ENCODE results near the gene LAPTM5.
"Not testable (repeated sequence)": the region's sequence is repeated elsewhere in the genome, so short reads cannot be mapped to it uniquely, and the experiment has no call there.

Gene LAPTM5

DNA sequence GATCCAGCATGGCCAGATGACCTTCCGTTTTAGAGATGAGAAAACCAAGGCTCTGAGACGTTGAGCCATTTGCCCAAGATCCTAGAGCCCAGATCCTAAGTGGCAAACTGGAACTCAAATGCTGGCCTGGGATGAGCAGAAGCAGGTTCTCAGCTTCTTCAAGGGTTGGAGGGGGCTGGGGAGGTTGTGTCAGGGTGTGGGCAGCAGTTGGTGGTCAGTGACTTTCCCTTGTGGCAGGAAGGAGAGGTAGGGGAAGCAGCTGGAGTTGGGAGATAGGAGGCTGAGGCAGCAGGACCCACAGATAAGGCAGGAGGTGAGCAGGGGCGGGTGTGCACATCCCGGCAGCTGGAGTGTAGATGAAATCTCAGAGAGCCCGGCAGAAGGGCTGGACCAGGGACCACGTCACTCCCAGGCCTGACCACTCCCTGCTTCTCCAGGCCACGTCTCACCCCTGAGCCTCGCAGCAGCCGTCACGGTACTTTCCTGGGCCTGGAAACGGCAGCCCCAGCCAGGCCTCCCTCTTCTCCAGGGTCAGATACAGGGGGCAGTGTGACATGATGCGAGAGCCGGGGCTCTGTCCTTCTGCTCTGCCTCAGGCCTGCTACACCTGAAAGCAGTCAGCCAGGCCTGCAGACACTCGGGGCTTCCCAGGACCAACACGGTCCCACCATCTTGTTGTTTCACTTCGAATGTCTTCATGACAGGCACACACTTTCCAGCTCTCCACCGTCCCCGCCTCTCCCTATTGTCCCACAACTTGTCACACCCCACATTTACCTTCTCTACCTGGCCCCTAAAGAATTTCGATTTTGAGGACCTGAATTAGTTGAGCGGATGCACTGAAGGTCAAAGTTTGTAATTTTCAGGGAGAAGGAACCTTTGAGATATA lies 11.5 kb upstream of the LAPTM5 start:
- DNase-seq, result no peak

DNA sequence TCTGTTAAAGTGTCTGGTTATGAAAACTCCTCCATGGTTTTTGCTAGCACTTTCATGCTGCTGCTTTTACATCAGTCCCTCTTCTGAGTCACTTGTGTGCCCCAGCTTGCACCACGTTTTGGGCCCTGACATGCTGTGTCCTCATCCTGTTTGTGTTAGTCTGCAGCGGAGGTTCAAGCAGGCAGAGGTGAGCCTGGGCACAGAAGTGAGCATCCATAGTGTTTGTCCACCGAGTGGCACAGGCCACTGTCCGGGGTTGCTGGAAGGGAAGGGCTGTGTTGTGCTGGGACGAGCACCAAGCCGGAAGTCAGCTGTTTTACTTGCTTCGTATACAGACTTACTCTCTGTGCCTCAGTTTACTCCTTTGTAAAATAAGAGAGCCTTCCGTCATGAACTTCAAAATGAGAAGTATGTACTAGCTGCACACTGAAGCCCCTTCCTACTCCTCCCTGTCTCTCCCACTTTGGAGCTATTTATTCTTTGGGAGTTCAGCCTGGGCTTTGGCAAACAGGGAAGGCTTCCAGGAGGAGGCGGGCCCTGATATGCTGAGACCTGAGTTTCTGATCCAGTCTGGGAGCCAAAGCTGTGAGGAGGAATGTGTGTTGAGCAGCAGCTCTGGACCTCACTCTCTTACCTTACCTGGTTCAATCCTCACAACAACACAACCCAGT lies 10.7 kb upstream of the LAPTM5 start:
- no peak for DNase-seq

DNA sequence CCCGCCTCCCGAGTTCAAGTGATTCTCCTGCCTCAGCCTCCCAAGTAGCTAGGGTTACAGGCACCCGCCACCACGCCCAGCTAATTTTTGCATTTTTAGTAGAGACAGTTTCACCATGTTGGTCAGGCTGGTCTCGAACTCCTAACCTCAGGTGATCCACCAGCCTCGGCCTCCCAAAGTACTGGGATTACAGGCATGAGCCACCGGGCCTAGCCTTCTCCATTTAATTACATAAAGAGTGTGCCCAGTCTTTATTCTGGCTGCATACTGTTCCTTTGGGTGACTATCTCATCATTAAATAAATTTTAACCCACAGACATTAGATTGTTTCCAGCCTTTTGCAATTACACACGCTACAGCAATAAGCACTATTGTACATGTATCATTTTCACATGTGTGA lies 9.4 kb upstream of the LAPTM5 start:
- DNase-seq, result not testable (repeated sequence)

DNA sequence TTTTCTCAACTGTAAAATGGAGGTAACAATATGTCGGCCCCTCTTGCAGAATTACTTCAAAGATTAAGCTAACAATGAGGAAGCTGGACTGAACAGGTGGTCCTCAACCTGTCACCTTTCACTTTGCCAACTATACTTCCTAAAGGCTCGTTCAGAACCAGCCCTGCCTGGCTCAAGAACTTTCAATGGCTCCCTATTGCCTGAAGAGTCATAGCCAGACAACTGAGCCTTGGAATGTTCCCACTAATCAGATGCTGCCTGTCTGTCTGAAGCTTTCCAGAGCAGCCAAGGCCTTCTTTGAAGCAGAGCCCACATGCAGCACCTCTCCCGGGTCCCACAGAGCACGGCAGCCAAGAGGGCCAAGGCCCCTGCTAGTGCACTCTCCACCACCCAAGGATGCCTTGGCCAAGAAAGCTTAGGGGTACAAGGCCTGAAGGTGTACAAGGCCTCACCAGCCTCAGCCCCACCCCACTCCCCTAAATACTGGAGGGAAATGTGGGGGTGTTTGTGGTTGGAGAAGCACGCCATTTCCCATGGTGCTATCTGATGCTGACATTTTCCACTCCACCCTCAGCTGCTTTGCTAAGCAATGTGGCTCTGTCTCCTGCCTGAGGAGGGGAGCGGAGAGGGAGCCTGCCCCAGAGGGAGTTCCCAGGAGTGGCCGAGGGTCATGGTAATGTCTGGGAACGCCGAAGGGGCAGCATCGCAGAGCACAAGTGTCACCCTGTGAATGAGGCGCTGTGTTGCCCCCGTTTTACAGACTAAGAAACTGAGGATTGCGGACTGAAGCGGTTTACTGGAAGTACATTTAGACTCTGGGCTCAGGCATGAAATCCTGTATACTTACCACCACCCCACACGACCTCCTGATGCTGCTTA lies 8.2 kb upstream of the LAPTM5 start:
- no peak for DNase-seq

DNA sequence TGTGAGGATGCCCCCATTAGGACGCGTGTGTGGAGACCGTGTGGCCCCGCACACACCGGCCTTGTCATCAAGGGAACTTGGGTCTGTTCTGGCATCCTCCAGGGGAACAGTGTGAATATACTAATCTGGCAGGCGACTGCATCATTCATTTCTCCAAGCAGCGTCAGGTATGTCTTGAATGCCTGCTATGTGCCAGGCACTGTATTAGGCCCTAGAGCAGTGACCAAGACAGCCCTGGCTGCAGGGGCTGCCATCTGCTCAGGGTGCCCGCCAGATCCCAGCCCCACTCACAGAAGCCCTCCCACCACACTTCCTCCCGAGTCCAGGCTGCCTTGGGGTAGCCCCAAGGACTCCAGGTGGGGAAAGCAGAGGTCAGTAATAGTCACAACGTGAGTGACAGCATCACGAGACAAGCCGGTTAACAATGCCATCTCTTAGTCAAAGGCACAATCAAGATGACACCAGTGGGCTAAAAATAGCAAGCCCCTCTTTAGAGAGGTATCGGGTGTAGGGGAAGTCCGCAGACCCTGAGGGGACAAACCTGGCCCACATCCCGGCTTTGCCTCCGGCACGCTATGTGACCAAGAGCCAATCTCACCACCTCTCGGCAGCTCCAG lies 7.5 kb upstream of the LAPTM5 start:
- no peak for DNase-seq

DNA sequence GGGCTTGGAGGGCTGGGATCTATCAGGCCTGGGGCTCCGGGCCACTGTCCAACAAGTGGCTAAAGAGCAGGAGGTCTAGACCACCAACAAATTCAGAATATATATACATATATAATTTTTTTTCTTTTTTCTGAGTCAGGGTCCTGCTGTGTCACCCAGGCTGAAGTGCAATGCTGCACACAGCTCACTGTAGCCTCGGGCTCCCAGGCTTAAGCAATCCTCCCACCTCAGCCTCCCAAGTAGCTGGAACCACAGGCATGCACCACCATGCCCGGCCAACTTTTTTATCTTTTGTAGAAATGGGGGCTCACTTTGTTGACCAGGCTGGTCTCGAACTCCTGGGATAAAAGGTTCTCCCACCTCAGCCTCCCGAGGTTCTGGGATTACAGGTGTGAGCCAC lies 6.8 kb upstream of the LAPTM5 start:
- no peak for DNase-seq

DNA sequence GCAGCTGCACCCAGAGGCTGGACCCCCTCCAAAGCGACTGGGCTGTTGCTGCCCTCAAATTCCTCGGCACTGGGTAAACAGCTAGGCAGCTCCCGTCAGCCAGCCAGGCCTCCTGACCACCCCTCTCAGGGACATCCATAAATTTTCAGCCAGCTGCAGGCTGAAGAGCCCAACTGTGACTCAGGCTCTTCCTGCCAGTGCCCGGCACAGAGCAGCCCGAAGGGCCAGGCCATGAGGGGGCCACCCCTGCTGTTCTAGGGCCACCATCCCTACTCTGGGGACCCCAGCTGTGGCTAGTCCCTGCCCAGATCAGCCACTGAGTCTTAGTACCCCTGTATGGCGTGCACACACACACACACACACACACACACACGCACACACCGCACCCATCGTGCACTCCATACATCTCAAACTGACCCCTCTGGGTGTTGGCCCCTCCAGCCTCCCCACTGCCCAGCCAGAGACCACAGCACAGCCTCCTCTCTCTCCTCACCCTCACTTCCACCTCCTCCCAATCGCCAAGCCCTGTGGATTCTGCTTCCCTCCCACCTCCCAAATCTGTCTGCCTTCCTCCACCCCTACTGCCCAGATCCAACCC lies 6.2 kb upstream of the LAPTM5 start:
- DNase-seq, result no peak

DNA sequence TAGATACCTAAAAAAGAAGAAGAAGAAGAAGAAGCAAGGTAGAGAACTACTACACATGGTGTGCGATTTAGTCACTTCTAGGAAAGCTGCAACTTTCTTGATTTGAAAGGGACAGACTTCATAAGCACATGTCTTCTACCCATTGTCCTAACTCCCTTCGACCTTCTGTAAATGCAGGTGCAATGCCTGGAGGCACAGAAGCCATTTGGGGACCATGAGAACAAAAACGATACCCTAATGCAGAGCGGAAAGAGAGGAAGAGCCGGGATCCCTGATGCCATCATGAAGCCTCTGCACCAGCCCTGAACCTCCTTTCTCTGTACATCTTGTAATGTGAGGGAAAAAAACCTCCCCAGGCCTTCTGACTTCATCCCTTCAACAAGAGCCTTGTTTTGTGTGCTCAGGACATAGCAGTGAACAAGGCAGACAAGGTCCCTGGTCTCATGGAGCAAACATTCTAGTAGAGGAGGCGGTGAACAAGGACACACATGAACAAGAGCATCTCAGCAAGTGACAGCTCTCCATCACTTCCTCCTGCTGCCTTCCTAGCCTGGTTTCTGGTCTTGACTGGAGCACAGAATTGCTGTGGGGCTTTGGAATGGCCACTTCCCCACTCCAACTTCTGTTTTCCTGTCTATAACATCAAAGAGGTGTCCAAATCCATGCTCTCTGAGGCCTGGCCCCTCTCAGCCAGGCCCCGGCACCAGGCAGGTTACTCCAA lies 5.5 kb upstream of the LAPTM5 start:
- no peak for DNase-seq

DNA sequence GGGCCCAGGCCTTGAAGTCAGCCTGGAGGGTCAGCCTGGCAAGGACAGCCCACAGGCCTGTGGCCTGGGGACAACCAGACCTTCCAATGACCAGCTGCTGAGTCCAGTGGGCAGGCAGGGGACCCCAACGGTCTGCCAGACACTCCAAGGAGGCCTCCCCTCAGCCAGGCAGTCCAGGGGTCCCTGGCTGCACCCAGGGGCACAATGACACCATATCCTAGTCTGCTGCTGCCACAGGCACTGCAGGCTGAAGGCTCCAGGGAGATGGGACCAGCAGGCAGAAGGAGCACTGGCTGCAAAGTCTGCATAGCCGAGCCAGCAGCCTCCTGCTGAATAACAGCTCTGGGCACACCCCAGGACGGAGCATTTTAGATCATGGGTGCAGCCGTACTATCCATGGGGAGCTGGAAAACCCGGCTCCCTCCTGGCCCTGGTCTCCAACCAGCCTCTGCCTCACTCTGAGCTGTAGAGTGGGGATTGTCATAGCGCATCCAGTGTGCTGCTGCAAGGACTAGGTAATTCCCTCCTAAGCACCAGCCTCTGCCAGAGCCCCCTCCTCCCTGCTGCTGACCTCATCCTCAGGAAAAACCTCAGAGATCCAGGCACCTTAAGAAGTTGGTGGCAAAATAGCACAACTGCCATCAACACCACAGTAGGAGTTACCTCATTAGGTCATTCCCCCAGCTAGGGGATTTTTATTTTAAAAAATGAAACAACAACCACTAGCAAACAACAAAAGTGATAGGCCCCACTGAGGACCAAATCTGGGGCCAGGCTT lies 4.8 kb upstream of the LAPTM5 start:
- DNase-seq, result no peak

DNA sequence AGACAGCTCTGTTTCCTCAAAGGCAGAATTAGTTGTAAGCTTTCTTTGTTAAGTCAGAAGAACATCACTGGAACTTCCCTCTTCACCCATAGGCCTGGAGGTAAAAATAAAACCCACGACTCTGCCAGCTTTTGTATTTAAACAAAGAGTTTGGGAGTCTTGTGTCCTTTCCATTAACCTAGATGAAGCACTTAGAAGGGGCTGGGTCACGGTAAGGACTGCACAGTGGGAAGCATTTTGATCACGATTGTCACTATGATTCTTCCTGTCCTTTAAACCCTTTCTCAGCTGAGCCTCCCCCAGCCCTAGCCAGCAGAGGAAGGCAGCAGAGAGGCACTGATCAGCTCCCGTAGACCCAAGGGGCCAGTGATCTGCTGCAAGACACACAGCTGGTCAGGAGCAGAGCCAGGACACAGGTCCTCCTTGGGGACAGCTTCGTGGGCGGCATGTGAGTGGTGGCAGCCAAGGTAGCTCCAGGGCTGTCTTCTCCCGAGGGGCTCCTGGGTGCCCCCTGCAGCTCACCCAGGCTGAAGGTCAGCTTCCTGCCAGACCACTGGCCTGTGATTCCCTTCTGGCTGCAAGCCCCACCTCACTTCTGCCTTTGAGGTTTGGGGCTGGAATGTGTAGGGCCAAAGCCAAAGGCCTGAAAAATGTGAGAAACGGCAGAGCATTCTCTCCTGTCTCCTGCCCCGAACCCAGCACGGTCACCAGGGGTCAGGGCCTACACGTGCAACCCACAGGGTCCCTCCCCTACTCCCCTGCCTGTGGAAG lies 4.0 kb upstream of the LAPTM5 start:
- DNase-seq, result no peak

DNA sequence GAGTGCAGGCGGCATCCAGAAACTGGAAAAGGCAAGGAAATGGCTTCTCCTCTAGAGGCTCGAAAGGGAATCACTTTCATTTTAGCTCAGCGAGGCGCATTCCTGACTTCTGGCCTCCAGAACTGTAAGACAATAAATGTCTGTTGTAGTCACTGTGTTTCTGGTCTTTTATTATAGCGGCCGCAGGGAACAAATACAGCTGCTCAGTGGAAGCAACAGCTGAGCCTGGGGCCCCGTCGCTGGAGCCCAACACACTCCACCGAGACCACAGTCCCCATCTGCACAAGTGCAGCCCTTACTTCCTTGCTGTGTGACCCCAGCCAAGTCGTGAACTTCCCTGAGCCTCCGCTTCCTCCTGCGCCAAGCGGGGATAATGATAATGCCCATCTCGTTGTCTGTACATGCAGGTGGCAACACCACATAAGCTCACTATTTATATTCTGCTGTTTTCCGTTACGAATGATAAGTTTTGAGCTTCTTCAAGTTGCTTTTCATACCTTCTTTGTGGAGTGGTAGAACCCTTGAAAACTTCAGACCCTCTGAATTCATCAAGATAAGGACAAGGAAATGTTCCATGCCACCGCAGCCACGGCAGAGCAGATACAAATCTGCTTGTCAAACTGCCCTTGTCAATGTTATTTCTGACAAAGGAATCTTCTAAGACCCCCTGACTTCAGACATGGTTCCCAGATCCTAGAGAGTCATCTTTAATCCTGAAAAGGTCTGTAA lies 3.2 kb upstream of the LAPTM5 start:
- DNase-seq, result no peak

DNA sequence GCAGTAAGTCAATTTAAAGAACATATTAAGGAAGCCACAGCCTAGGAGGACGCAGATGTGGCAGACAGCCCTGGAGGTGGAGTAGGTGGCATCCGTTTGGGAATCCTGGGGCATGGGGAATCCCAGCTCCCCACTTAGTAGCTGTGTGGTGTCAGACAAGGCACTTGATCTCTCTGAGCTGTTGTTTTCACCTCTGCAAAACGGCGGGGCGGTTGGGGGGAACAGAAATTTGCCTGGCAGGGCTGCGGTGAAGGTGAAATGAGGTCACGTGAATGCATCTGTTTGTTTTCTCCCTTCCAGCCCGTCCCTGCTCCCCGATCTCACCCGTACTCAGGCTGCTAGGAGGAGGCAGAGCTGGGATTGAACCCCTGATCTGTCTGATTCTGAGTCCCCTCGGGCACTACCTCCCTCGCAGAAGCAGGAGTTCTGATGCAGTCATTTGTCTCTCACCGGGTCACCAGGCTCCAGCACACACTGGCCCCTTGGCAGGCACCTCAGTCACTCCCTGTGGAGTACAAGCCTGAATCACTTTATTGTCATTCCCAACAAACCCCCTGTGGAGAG lies 2.2 kb upstream of the LAPTM5 start:
- DNase-seq, result no peak

DNA sequence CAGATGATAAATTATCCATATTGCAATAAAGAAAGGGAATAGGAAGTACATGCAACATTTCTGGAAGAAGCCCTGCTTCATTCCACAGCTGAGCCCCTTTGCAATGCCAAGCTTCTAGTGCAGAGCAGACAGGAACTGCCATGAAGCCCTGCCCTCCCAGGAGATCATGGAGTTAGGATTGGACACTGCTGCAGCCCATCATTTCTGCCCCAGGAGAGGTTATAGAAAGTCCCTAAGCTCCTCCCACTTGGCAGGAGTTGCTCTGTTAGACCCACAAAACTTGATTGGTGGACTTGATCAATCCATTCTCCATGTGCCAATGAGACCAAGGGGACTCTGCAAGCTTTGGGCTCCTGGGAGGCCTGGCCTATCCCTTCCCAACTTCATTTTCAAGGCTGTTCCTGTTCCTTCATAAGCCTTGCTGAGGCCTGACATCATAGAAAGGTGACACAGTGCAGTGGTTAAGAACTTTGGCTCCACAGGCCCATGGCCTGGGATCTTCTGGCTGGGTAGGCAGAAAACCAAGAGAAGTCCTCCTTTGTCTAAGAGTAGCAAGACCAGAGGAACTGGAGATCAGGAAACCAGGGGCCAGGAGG lies 1.3 kb upstream of the LAPTM5 start:
- no peak for DNase-seq

DNA sequence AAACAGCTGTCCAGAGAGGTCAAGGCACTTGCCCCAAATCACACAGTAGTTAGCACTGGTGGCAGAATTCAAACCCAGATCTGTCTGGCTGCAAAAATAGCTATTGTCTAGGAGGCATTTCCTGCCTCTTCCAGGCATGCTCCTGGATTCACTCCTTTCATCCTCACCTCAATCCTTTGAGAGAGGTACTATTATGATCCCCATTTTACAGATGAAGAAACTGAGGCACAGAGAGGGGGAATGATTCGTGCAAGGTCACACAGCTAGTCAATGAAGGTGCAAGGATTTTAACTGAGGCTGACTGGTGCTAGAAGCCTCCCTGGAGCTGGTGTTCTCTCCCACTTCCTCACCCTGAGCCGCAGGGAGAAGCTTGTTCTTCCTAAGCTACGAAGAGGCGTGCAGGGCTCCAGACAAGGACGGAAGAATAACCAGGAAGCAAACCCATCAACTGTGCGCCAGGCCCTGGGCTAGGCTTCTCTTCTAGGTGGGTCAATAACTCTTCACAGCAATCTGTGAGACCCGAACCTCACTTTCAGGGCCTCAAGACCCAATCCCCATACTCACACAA lies 631 bp upstream of the LAPTM5 start:
- no peak for DNase-seq

DNA sequence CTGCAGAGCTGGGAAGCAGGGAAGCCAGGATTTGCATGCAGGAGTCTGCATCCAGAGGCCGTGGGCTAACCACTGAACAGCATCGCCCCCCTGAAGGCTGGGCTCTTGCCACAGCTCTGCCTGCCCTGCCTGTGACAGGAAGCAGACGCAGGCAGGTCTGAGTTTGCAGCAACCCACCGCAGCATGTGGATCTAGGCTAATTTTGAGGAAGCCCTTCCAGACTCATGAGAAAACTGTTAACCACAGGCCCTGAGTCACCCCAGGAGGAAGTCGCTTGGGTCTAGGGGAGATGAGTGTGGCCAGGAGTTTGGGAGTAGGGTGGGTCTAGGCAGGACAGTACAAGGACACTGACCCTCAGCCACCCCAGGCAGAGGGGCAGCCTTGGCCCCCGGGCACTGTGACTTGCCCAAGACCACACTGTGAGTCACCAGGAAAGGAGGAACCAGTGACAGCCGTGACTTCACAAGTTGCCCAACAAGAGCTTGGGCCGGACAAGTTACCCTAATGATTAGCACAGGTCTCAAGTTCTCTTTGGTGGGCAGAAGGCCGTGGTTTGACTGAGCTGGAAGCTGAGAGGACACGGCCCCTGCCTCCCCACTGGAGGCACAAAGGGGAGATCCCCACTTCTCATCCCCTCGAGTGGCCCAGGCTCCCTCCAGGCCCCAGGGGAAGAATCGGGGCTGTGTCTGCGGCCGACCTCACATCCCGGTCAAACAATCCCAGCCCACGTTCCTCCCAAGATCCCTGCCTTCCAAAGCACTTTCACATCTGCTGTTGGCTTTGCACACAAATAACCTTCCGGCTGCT lies 826 bp downstream of the LAPTM5 start:
- no peak for DNase-seq

DNA sequence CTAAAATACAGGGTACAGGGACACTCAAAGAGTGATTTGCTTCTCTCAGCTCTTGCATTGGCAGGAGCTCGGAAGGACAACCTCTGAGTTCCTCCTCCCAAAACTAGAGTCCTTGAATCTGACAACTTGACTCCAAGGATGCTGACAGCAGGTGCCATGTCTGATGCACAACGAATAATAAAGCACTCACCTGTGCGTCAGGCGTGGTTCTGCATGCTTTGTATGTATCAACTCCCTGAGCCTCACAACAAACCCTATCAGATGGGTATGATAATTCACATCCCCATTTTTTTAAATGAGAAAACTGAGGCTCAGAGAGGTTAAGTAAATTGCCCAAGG lies 1.4 kb downstream of the LAPTM5 start:
- DNase-seq, result no peak

DNA sequence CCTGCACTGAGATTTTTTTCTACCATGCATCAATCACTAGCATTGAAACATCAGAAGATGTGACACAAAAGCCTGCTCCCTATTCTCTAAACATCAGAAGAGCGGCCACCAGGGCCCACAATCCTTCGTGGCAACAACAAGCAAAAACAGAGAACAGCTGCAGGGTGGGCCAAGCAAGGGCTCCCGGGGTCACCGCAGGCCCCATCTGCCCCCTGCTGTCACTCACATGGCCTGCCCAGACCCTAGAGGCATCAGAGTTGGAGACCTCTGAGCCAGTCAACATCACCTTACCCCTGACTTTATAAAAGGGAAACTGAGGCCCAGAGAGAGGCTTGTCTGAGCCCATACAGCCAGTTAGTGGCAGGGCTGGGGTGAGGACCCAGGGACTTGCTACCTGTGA lies 1.8 kb downstream of the LAPTM5 start:
- DNase-seq, result no peak

DNA sequence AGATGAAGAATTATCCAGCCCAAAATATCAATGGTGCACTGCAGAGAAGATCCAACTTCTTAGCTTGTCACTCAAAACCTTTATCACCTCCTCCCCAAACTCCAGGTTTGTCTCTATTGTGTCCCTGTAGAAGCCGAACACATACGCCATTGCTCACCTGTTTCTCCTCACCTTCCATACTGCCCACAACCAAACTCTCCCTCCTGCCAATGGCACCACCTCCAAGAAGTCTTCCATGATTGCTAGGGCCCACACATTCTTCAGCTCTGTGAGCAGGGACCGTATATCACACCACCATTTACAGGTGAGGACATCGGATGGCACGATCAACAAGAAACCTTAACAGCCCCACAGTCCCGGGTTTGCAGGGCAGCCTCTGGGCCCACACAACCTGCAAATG lies 2.2 kb downstream of the LAPTM5 start:
- no peak for DNase-seq
